HG03066 (cell line): Measurements from ENCODE around the gene GLYAT.
"Not testable (repeated sequence)": the region's sequence is repeated elsewhere in the genome, so short reads cannot be mapped to it uniquely, and the experiment has no call there.

Source experiments
- ATAC-seq: cut with Tn5 transposase; IDR thresholded peaks from one replicate; pipeline ENCODE4 v1.9.1; 2021; ENCODE audit warnings: low read depth; ENCODE audit not compliant: unreplicated experiment

Gene GLYAT

GRCh38 chr11:58744988-58745704 lies 13.4 kb upstream of the GLYAT start:
- ATAC-seq = no peak

DNA sequence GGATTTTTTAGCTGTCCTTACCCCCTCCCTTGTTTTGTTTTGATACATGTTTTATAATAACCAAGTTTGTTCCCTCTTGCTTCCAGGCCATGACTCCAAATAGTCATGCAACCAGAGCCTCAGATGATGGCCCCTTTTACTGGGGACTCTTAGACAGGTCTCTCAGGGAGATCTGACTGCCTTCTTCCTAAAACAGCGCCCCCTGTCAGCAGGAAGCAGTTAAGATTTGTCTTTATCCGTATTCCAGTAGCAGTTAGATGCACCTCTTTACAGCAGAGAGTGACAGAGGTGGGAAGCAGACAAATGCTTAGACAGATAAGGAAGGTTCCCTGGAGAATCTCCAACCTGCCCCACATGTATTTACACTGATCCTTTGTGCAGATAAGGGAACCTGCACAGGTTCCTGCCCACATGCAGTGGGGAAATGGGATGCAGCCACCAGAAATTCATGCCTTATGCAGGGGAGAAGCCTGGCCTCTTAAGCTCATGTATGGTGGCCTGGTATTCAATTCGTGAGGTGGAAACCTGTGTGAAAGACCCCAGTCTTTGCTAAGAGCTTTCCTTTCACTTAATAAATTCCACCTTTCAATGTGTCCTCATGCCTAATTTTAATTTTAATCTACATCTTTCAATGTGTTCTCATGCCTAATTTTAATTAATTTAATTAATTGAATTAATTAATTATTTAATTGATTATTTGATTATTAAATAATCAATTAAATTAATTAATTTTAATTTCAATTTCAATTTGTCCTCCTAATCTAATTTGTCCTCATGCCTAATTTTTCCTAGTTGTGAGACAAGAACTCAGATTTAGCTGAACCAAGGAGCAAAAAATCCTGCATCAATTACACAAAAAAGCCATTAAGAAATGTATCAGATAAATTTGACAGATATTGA lies 11.5 kb upstream of the GLYAT start:
- no peak for ATAC-seq

- ATAC-seq = no peak
Measured at GRCh38 chr11:58742140-58742539, 10.4 kb upstream of the GLYAT start.

GRCh38 chr11:58741127-58741526 lies 9.4 kb upstream of the GLYAT start:
- no peak for ATAC-seq

GRCh38 chr11:58740447-58740846 lies 8.7 kb upstream of the GLYAT start:
- ATAC-seq = no peak

GRCh38 chr11:58739725-58740430 lies 8.1 kb upstream of the GLYAT start:
- no peak for ATAC-seq

DNA sequence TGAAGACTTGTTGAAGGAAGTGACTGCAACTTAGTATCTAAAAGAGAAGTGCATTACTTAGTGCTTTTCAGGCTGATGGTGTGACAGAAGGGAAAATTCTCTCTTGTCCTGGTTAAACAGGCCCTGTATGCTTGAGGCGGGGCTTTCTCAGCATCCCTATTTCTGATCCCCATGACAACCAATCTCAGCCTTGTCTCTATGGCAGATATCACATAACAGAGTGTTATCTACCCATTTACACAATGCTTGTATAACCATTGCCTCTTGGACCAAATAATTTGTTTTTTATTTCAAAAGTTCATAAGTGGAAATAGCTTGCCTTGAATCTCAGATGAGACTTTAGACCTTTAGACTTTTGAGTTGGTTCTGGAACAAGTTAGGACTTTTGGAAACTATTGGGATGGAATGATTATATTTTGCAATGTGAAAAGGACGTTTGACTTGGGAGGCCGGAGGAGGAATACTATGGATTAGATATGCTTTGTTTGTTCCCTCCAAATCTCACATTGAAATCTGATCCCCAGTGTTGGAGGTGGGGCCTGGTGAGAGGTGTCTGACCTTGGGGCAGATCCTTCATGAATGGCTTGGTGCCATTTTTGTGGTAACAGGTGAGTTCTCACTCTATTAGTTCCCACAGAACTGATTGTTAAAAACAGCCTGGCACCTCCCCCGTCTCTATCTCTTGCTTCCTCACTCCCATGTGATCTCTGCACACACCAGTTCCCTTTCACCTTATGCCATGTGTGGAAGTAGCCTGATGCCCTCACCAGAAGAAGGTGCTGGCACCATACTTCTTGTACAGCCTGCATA lies 3.1 kb upstream of the GLYAT start:
- no peak for ATAC-seq

DNA sequence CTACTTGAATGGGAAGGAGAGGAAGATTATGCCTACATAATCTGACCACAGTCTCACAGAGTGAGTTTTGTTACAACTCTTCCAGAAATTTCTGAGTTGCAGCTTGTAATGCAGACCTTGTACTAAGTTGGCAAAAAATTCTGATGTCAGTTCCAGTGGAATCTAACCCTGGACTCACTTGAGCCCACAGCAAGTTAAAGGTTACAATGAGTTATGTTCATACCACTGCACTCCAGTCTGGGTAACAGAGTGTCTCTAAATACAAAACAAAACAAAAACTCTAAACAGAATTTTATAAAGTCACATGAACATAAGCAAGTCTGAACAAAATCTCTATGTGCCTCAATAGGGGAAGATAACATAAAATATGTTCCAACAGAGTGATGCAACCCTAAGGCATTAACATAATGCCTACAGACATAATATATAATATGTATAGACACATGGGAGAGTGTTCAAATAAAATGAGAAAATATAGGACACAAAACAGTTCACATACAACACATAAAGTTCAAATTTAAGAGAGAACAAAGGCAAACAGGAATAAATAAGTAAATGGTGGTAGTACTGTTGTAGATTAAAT lies 1.1 kb downstream of the GLYAT start:
- ATAC-seq = no peak

- ATAC-seq = no peak
Measured at GRCh38 chr11:58727415-58727797, 4.3 kb downstream of the GLYAT start.

DNA sequence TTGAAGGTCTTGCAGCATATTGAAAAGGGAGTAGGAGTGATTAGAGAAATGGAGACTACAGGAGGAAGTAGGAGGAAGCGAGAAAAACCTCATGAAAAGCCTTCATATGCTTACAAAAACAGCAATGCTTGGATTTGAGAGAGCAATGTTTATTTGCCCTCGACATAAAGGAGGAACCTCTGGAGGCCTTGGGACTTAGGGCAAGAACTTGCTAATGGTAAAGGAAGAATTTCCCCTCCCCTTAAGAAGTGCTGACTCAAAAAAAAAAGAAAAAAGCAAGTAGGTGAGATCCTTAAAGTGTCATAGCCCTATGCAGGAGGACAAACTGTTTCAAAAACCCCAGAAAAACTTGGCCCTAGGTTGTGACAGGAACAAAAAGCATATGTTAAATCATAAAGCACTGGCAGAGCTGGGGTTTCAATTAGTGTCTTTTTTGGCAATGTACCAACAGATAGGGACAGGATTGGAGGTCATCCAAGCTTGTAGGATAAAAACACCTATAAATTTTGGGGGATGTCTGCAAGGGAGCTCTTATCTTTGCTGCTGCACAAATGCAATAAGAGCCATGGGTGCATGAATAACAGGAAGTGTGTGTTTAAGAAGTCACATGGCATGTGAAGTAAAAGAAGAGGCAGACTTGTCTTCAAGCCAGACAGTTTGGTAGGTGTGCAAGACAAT lies 4.9 kb downstream of the GLYAT start:
- no peak for ATAC-seq

DNA sequence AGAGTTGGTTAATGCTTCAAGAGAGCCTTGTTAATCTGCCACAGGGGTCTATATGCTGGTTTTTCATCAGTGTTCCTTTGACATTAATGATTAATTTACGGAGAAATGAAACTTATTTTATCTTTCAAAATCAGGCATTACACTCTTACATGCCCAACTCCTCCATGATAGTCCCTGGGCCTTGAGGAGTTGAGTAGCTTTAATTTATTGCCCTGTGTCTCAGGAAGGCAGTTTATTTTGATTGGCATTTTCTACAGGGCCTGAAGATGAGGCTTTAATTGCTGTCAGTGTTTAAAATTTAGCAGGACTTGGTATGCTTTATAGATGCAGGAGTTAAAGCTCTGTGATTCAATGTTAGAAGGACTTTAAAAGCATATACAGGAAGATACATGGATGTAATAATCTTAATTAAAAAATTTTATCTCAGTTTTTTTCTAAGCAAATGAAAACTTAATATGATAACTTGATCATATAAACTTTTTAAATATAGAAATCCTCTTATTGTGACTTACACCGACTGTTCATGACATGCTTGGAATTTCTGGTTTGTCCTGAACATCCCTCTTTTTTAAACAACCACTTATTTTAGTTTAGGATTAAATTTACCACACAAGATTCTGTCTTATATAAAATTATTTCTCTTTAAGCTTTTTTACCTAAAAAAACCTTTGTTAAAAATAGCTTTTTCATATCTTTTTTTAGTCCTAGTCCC lies 12.2 kb downstream of the GLYAT start:
- ATAC-seq = no peak

DNA sequence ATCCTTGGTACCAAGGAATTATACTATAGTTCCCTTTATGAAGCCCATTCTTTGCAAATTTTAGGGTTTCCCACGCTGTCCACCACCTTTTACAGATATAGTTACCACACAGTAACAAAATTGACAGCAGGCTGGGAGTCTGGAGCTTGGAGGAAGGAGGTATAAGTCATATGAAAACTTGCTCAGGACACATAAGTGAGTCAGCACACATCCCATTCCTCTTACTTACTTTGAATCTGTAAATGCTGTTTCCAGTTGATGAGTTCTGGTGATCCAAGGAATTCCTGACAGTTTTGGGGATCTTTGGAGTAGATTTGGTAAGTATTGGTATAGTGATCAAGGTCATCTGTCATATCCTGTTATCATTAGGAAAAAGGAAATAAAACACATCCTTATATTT lies 19.2 kb downstream of the GLYAT start:
- ATAC-seq = no peak

- ATAC-seq = no peak
Measured at GRCh38 chr11:58711832-58712231, 19.9 kb downstream of the GLYAT start.

GRCh38 chr11:58707767-58708166 lies 24.0 kb downstream of the GLYAT start:
- no peak for ATAC-seq

DNA sequence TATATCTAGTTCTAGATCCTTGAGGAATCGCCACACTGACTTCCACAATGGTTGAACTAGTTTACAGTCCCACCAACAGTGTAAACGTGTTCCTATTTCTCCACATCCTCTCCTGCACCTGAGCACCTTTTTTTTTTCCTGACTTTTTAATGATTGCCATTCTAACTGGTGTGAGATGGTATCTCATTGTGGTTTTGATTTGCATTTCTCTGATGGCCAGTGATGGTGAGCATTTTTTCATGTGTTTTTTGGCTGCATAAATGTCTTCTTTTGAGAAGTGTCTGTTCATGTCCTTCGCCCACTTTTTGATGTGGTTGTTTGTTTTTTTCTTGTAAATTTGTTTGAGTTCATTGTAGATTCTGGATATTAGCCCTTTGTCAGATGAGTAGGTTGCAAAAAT lies 34.9 kb downstream of the GLYAT start:
- not testable (repeated sequence) for ATAC-seq

DNA sequence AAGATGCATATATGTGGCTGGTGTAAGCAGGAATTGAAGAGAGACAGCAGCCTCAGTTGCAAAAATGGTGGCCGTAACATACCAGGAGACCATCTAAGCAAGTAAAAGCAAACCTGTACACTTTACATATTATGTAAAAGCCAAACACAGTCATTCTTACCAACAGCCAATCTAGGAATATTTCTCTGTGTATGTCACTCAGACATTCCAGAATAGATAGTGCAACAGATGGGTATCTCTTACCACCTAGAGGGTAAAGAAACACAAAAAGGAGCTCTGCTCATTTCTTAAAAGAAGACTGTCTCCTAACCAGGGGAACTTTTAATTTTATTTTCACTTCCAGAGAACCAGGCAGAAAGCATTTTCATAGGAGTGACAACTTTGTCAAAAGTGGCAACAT lies 38.7 kb downstream of the GLYAT start:
- ATAC-seq = no peak

GRCh38 chr11:58691675-58692074 lies 40.1 kb downstream of the GLYAT start:
- ATAC-seq = no peak

DNA sequence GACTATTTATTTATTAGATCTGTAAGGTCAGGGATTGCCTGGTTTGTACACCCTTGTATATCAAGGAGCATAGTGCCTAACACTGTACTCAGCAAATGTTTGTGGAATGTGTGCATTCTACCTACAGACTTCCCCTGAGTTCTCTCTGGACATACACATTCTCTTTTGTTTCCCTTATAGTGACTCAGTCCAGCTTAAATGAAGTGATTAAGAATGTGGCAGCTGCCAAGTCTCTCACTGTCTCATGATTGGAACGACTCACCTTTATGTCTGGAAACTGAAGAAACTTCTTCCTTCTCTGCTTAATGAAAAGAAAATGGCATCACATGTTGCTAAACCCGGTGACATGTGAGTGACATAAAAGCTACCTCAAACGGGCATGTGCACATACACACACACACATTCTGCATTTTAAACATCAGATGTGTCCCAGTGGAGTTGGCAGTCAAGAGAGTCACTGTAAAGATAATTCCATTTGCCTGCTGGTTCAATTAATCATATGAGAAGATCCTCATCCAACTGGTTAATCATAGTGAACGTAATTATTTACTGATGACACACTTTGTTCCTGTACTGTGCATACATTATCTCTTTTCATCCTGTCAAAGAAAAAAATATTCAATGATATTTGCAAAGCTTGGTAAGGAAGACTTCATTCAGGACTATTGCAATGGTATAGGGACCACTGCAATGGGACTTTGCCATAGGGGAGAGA lies 42.8 kb downstream of the GLYAT start:
- ATAC-seq = no peak
